ENCODE data around the gene SACM1L.

SACM1L gene

GRCh38 chr3:45737234-45737633, 48.0 kb downstream of the SACM1L start:
- no peaks in the 10 kb centered on the region for H3K4me1 ChIP-seq (ENCODE audit: control insufficient read depth in 1 of 2, insufficient read depth in 2 of 2, low read length in 2 of 2)
- no CpG with 5 or more reads among the region's 2 CpGs for WGBS (ENCODE audit: extremely low coverage, insufficient coverage, insufficient read length)
- peaks cover 23 to 26% of the 10 kb centered on the region in 2 experiments for H3K36me3 ChIP-seq (ENCODE audit: control insufficient read depth in 1 of 2, insufficient read depth in 2 of 2, low read length in 2 of 2)
- H2BK12ac ChIP-seq (ENCODE audit: low read length) = no peak overlapping the region
- no peak overlapping the region for H2BK120ac ChIP-seq (ENCODE audit: insufficient read depth, low read length, poor library complexity)
- no peak overlapping the region for H2BK5ac ChIP-seq (ENCODE audit: low read depth, low read length, poor library complexity)
- H4K12ac ChIP-seq (ENCODE audit: low read depth, low read length) = no peak overlapping the region
- H3K14ac ChIP-seq (ENCODE audit: low read length) = no peak overlapping the region
- H3K4ac ChIP-seq (ENCODE audit: low read depth, low read length) = no peak overlapping the region
- H3K9ac ChIP-seq (ENCODE audit: low read length) = no peak overlapping the region
- no peak overlapping the region for H4K91ac ChIP-seq (ENCODE audit: low read depth, low read length)
- H3K9me3 ChIP-seq (ENCODE audit: insufficient read depth, low read depth, low read length) = no peaks in the 10 kb centered on the region
- DNase-seq = no peak
- no peak overlapping the region for H3K4me2 ChIP-seq (ENCODE audit: low read length)
- H3K4me3 ChIP-seq (ENCODE audit: low read depth, low read length) = no peak overlapping the region
- no peaks in the 10 kb centered on the region for H3K79me1 ChIP-seq (ENCODE audit: low read length)
- H2AK5ac ChIP-seq (ENCODE audit: low read length) = no peak overlapping the region
- H2AFZ ChIP-seq (ENCODE audit: insufficient read depth, low read length, poor library complexity) = no peak overlapping the region
- H3K27me3 ChIP-seq (ENCODE audit: insufficient read depth, low read length) = no peaks in the 10 kb centered on the region
- H3K23ac ChIP-seq (ENCODE audit: low read length) = no peak overlapping the region
- no peak overlapping the region for H4K8ac ChIP-seq (ENCODE audit: low read depth, low read length)
- H3K79me2 ChIP-seq (ENCODE audit: control insufficient read depth, insufficient read depth, low read length, poor library complexity) = no peaks in the 10 kb centered on the region
- H3K18ac ChIP-seq (ENCODE audit: low read length) = no peak overlapping the region
- H3K27ac ChIP-seq (ENCODE audit: low read depth, low read length) = no peak overlapping the region

- no CpG with 5 or more reads among the region's 2 CpGs for WGBS (ENCODE audit: extremely low coverage, insufficient coverage, insufficient read length)
Observed at GRCh38 chr3:45739991-45740390, 50.8 kb downstream of the SACM1L start.

DNA sequence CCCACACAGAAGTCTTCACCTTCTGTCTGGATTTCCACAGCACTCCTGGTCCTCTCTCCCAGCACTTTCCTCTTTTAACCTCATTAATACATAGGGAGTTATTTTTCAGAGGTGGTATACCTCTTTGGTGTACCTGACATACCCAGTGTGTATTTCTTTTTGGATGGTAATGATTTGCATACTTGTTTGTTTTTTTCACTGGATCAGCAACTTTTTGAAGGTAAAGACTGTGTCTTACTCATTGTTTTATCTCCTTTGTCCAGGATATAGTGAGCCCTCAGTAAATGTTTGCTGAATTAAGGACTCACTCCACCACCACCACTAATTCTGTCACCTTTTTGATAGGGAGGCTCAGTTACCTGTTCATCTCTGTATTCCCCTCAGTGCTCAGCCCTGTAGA, 52.1 kb downstream of the SACM1L start:
- DNase-seq = no peak
- Histone ChIP-seq H3K4me2 (ENCODE audit: low read length) (no peak overlapping the region), H3K27me3 (ENCODE audit: insufficient read depth, low read length) (no peaks in the 10 kb centered on the region), H3K4me1 (ENCODE audit: control insufficient read depth in 1 of 2, insufficient read depth in 2 of 2, low read length in 2 of 2) (no peaks in the 10 kb centered on the region), H4K8ac (ENCODE audit: low read depth, low read length) (no peak overlapping the region), H2AK5ac (ENCODE audit: low read length) (no peak overlapping the region), H3K4ac (ENCODE audit: low read depth, low read length) (no peak overlapping the region), H4K12ac (ENCODE audit: low read depth, low read length) (no peak overlapping the region), H3K36me3 (ENCODE audit: control insufficient read depth in 1 of 2, insufficient read depth in 2 of 2, low read length in 2 of 2) (peaks cover 19 to 30% of the 10 kb centered on the region in 2 experiments), H3K79me2 (ENCODE audit: control insufficient read depth, insufficient read depth, low read length, poor library complexity) (no peaks in the 10 kb centered on the region), H3K23ac (ENCODE audit: low read length) (no peak overlapping the region), H2BK120ac (ENCODE audit: insufficient read depth, low read length, poor library complexity) (no peak overlapping the region), H3K27ac (ENCODE audit: low read depth, low read length) (no peak overlapping the region), H2BK12ac (ENCODE audit: low read length) (no peak overlapping the region), H3K14ac (ENCODE audit: low read length) (no peak overlapping the region), H3K79me1 (ENCODE audit: low read length) (no peaks in the 10 kb centered on the region), H2AFZ (ENCODE audit: insufficient read depth, low read length, poor library complexity) (no peak overlapping the region), H3K9me3 (ENCODE audit: insufficient read depth, low read depth, low read length) (no peaks in the 10 kb centered on the region), H3K9ac (ENCODE audit: low read length) (no peak overlapping the region), H3K4me3 (ENCODE audit: low read depth, low read length) (no peak overlapping the region), H4K91ac (ENCODE audit: low read depth, low read length) (no peak overlapping the region), H2BK5ac (ENCODE audit: low read depth, low read length, poor library complexity) (no peak overlapping the region), H3K18ac (ENCODE audit: low read length) (no peak overlapping the region)

More at GRCh38 chr3:45739991-45740390, 50.8 kb downstream of the SACM1L start:
- no peak for DNase-seq
- H3K27ac ChIP-seq (ENCODE audit: low read depth, low read length) = no peak overlapping the region
- H3K9me3 ChIP-seq (ENCODE audit: insufficient read depth, low read depth, low read length) = no peaks in the 10 kb centered on the region
- no peaks in the 10 kb centered on the region for H3K27me3 ChIP-seq (ENCODE audit: insufficient read depth, low read length)
- no peak overlapping the region for H3K14ac ChIP-seq (ENCODE audit: low read length)
- no peak overlapping the region for H4K12ac ChIP-seq (ENCODE audit: low read depth, low read length)
- H2BK120ac ChIP-seq (ENCODE audit: insufficient read depth, low read length, poor library complexity) = no peak overlapping the region
- no peak overlapping the region for H3K4me3 ChIP-seq (ENCODE audit: low read depth, low read length)
- H2BK12ac ChIP-seq (ENCODE audit: low read length) = no peak overlapping the region
- no peak overlapping the region for H2AFZ ChIP-seq (ENCODE audit: insufficient read depth, low read length, poor library complexity)
- no peak overlapping the region for H3K9ac ChIP-seq (ENCODE audit: low read length)
- H3K23ac ChIP-seq (ENCODE audit: low read length) = no peak overlapping the region
- no peak overlapping the region for H3K18ac ChIP-seq (ENCODE audit: low read length)
- no peak overlapping the region for H2BK5ac ChIP-seq (ENCODE audit: low read depth, low read length, poor library complexity)
- no peak overlapping the region for H4K8ac ChIP-seq (ENCODE audit: low read depth, low read length)
- H3K79me2 ChIP-seq (ENCODE audit: control insufficient read depth, insufficient read depth, low read length, poor library complexity) = no peaks in the 10 kb centered on the region
- H3K4me2 ChIP-seq (ENCODE audit: low read length) = no peak overlapping the region
- no peak overlapping the region for H2AK5ac ChIP-seq (ENCODE audit: low read length)
- H3K79me1 ChIP-seq (ENCODE audit: low read length) = no peaks in the 10 kb centered on the region
- no peak overlapping the region for H4K91ac ChIP-seq (ENCODE audit: low read depth, low read length)
- H3K4me1 ChIP-seq (ENCODE audit: control insufficient read depth in 1 of 2, insufficient read depth in 2 of 2, low read length in 2 of 2) = no peaks in the 10 kb centered on the region
- peaks cover 20 to 28% of the 10 kb centered on the region in 2 experiments for H3K36me3 ChIP-seq (ENCODE audit: control insufficient read depth in 1 of 2, insufficient read depth in 2 of 2, low read length in 2 of 2)
- no peak overlapping the region for H3K4ac ChIP-seq (ENCODE audit: low read depth, low read length)

DNA sequence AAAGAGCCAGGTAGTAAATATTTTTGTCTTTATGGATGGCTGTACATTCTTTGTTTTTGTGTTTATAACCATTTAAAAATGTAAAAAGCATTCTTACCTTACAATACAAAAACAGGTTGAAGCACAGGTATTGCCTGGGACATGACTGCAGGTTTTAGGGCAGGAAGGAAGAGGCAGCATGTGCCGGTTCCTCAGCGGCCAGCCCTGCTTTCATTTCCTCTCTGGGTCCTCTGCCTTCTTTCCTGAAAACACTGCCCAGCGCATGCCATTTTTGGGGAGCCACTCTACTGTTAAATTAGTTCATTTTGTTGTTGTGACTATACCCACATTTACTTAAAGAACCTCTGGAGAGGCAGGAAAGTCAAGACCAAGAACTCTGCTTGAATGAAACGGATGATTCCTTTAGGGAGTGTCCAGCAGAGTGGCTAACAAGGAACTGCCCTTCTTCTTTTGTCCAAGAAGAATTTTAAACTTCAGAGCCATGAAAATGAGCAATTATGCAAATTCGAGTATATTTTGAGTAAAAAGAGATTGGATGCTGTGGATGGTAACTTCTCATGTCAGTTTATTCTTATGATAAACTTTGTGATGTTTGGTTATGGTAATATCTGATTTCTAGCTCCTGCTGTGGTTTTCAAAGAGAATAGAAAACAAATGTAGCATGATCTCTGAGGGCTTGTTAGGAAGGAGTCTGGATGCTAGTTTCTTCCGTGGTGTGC, 52.7 kb downstream of the SACM1L start:
- Histone ChIP-seq H3K4me1 (ENCODE audit: control insufficient read depth in 1 of 2, insufficient read depth in 2 of 2, low read length in 2 of 2) (no peaks in the 10 kb centered on the region), H2BK5ac (ENCODE audit: low read depth, low read length, poor library complexity) (no peak overlapping the region), H3K4me2 (ENCODE audit: low read length) (no peak overlapping the region), H3K4me3 (ENCODE audit: low read depth, low read length) (no peak overlapping the region), H4K8ac (ENCODE audit: low read depth, low read length) (no peak overlapping the region), H3K18ac (ENCODE audit: low read length) (no peak overlapping the region), H3K4ac (ENCODE audit: low read depth, low read length) (no peak overlapping the region), H3K9me3 (ENCODE audit: insufficient read depth, low read depth, low read length) (no peaks in the 10 kb centered on the region), H3K36me3 (ENCODE audit: control insufficient read depth in 1 of 2, insufficient read depth in 2 of 2, low read length in 2 of 2) (peaks cover 22 to 32% of the 10 kb centered on the region in 2 experiments), H4K12ac (ENCODE audit: low read depth, low read length) (no peak overlapping the region), H2AFZ (ENCODE audit: insufficient read depth, low read length, poor library complexity) (no peak overlapping the region), H3K27me3 (ENCODE audit: insufficient read depth, low read length) (no peaks in the 10 kb centered on the region), H2BK12ac (ENCODE audit: low read length) (no peak overlapping the region), H2AK5ac (ENCODE audit: low read length) (no peak overlapping the region), H3K9ac (ENCODE audit: low read length) (no peak overlapping the region), H3K27ac (ENCODE audit: low read depth, low read length) (no peak overlapping the region), H3K79me1 (ENCODE audit: low read length) (no peaks in the 10 kb centered on the region), H4K91ac (ENCODE audit: low read depth, low read length) (no peak overlapping the region), H3K14ac (ENCODE audit: low read length) (no peak overlapping the region), H3K79me2 (ENCODE audit: control insufficient read depth, insufficient read depth, low read length, poor library complexity) (no peaks in the 10 kb centered on the region), H2BK120ac (ENCODE audit: insufficient read depth, low read length, poor library complexity) (no peak overlapping the region), H3K23ac (ENCODE audit: low read length) (peak overlapping the region; percentile 50)
- WGBS (ENCODE audit: extremely low coverage, insufficient coverage, insufficient read length) = no CpG with 5 or more reads among the region's 6 CpGs
- no peak for DNase-seq

Data from trophoblast cell (in vitro differentiated cells and primary cell).